GM18520 (cell line): ENCODE results near the gene CST9L.

ENCODE experiments used
- ATAC-seq: cut with Tn5 transposase; IDR thresholded peaks from one replicate; pipeline ENCODE4 v1.9.1; 2021; ENCODE audit not compliant: unreplicated experiment

The CST9L gene

GRCh38 chr20:23547613-23548012 is 20.7 kb downstream of the CST9L start:
- ATAC-seq, result no peak

DNA sequence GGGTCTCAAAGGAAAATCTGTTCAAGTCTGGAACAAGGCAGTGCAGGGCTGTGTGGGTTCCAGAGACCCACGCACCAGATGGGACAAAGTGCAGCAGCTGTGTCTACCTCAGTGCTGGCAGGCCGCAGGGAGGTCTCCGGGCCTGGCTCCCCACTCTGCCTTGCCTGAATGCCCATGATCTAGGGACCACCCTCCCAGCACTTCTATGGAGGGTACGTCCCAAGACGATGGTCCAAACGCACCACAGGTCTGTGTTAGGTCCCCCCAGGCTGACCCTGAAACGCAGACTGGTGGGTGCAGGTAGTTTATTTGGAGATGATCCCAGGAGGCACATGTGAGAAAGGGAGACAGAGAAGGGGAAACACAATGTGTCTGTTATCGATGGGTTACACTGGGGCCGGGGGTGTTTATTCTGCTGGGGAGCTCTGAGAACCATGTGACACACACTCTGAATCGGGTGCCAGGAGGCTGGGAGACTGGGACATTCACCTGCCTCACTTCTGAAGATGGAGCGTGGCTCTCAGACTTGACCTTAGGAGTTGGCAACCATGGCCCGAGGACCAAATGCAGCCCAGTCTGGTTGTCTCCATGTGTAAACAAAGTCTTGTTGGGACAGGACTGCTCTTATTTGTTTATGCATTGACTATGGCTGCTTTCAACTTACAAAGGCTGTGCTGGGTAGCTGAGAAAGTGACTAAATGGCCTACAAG is 21.7 kb downstream of the CST9L start:
- no peak for ATAC-seq

GRCh38 chr20:23544133-23544532 is 24.2 kb downstream of the CST9L start:
- ATAC-seq, result no peak

- ATAC-seq, result no peak
Observed at GRCh38 chr20:23542801-23543200, 25.5 kb downstream of the CST9L start.

DNA sequence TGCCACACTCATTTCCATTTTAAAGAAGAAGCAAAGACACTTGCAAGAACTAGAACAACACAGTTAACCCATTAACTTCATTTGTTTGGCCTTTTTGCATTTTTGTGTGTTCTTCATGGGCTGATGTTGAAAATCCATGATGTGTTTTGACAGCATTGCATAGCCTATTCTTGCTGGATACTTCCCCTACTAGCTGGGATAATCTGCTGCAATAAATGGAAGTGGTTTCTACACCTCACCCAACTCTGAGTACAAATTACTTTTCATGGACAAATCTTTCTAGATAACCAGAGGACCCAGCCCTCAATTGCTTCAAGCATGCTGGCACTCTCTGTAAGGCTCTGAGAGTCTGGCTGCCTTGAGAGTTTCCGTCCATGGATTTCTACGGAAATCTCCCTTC is 26.5 kb downstream of the CST9L start:
- no peak for ATAC-seq

DNA sequence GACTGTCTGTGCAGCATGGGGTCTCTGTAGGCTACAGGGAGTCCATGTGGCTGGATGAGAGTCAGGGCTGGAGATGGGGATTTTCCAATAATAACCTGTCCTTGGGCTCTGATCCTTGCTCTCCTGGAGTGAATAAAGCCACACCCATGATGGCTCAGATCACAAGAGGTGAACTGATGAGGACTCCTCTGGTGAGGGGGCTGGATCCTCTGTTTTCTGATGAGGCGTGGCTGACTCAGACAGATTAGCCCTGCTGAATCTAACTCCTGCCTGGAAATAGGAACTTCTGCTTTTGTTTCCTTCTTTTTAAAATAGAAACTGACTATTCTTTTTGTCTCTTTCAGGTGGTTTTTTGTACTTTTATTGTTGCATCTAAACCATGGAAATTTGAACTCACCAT is 27.0 kb downstream of the CST9L start:
- no peak for ATAC-seq

DNA sequence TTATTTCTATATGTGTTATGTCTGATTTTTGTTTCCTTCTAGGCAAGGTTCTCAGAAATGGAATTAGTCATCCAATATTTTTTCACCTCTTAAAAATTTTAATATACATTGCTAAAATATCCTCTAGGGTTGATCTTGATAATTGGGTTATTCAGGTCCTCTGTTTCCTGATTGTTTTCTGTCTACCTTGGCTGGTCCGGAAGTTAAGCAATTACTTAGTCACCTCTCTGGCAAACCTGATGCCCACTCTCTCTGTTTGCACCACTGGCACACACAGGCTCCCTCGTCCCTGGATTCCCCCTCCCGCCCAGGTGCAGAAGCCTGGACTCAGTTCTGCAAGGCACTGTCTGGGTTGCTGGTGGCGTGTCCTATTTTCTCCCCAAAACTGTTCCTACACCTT is 27.7 kb downstream of the CST9L start:
- no peak for ATAC-seq

- no peak for ATAC-seq
Observed at GRCh38 chr20:23537030-23537429, 31.3 kb downstream of the CST9L start.

DNA sequence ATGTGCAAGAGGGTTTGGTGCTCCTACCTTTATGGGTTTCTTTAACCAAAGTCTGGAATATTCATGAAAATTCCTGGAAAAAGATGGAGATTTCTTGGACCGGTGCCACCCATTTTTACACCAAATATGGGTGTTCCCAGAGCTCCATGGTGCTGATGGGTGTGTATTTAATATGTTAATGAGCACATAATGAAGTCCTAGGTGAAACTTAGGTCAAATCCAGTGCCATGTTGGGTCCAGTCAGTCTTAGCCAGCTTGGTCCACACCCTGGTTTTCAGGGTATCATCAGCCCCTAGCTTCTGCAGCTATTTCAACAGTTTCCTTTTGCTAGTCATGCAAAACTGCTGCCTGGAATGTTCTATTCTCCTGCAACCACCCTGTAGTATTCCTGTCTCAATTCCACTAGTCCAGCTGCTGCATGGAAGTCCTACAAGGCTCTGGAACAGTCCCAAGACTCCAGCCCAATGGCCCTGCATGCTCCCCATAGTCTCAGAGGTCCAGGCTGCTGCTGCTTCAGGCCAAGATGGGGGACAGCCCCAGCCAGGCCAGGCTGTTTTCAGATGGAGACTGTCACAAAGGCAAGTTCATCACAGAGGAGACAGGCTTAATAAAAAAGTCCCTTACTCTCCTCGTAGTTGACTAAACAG is 31.8 kb downstream of the CST9L start:
- ATAC-seq, result no peak

GRCh38 chr20:23534801-23535593 is 33.3 kb downstream of the CST9L start:
- ATAC-seq, result no peak

GRCh38 chr20:23533161-23533560 is 35.1 kb downstream of the CST9L start:
- no peak for ATAC-seq

DNA sequence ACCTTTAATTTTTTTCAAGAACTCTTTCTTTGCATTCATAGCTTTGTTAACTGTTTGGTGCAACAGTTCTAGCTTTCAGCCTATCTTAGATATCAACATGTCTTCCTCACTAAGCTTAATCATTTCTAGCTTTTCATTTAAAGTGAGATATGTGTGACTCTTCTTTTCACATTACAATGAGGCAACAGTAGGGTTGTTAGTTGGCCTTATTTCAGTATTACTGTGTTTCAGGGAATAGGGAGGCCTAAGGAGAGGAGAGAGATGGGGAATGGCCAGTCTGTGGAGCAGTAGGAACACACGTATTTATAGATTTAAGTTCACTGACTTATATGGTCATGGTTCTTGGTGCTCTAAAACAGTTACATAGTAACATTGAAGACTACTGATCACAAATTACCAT is 35.8 kb downstream of the CST9L start:
- ATAC-seq, result no peak

GRCh38 chr20:23530937-23531567 is 37.2 kb downstream of the CST9L start:
- no peak for ATAC-seq

GRCh38 chr20:23528867-23529431 is 39.3 kb downstream of the CST9L start:
- ATAC-seq, result no peak

- ATAC-seq, result no peak
Observed at GRCh38 chr20:23526850-23527249, 41.4 kb downstream of the CST9L start.

DNA sequence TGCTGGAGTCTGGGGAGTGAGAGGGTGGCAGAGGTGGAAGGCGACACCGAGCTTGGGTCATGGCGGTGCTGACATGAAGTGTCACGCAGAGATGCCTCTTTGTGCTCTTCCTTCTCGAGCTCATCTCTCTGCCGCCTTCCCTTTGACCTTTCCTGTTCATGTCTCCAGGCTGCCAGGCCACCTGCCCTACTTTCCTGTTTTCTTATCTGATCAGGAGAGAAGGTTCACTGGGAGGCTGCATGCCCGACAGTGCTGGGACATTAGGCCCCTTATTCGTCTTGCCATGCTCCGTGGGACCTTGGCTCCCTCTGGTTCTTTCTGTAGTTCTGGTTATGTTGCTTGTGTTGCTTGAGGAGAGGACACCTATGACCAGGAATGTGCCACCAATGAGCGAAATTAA is 44.1 kb downstream of the CST9L start:
- no peak for ATAC-seq

GRCh38 chr20:23520185-23520584 is 48.1 kb downstream of the CST9L start:
- no peak for ATAC-seq

DNA sequence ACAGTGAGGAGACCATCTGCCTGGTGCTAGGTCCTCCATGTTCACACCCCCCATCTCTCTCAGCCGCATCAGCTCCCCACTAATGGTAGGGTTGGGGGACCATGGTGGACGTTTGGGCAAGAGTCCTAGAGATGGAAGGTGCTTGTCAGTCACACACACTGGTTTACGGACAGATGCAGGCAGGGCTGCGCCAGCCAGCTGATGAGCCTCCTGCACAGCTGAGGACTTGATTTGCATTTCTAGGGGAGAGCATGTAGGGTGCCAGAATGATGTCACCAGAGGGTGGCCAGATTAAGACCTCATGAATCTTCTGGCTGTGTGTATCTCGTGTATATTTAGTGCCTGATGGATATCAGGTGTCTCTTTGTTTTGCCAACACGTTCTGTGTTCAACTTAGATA is 48.7 kb downstream of the CST9L start:
- ATAC-seq, result no peak

GRCh38 chr20:23517719-23518118 is 50.6 kb downstream of the CST9L start:
- ATAC-seq, result no peak

DNA sequence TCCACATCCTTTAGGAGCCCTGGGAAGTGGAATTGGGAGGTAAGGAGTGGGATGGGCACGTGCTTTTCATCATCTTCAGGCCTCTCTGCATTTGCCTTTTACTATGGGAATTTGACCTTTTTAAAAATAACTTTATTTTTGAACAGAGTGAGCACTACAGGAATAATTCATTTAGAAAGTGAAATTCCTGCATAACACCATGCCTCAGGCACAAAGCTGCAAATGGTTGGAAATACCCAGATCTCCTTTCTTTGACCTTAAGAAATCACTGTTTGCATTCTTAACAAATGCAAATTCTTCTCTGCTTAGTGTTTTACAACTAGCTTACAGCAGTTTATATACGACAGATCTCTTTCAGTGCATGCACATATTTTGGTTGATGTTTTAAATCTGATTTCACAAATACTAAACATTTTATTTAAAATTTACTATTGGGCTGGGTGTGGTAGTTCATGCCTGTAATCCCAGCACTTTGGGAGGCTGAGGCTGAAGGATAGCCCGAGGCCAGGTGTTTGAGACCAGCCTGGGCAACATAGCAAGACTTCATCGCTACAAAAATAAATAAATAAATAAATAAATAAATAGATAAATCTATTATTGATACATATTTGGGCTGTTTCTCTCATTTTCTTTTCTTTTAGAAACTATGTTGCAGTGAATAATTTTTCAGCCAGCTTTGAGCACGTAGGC is 52.9 kb downstream of the CST9L start:
- no peak for ATAC-seq

DNA sequence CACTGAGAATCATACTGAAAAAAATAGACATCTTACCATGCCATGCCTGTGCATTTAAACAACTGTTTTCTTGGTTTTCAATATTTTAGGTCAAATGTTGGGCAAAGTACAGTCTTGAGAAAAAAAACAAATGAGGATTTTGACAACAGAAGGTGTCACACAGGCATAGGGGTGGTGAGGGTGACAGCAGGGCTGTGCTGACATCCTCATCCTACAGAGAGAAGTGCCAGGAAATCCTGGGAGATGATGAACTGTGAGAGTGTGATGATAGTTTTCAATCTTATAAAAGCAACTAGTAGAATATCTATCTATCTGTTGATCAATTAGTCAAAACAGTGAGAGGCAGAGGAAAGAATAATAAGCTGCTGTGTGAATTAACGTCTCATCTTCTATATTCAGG is 53.4 kb downstream of the CST9L start:
- ATAC-seq, result no peak
